Gastroesophageal sphincter (tissue), 3 donors: ENCODE measurements around the gene ARHGAP26.

Experiments
- EP300 ChIP-seq: sonication (generic); formaldehyde crosslinking; IDR thresholded peaks from one replicate; pipeline ENCODE4 v1.6.1; 2017; ENCODE audit warnings: antibody characterized with exemption, mild to moderate bottlenecking
- POLR2A ChIP-seq, 2 donors: fragments of 450-650 bp; IDR thresholded peaks; one replicate each; pipeline ENCODE4 v1.6.1; 2017; ENCODE audit warnings: antibody characterized with exemption in 2 of 2, mild to moderate bottlenecking in 2 of 2, moderate library complexity in 1 of 2
- POLR2AphosphoS5 ChIP-seq: sonication (generic); formaldehyde crosslinking; IDR thresholded peaks from one replicate; pipeline ENCODE4 v1.6.1; 2017; ENCODE audit warnings: antibody characterized with exemption
- TF ChIP-seq, protein P1 (sequence below), 4 experiments: fragments of 200-600 bp in 2 of 4; fragments of 450-650 bp in 2 of 4; sonication (generic) in 1 of 4; IDR thresholded peaks; one replicate each; pipeline ENCODE4 v1.5.1; 2017 to 2019; ENCODE audit warnings: antibody characterized with exemption in 4 of 4, mild to moderate bottlenecking in 2 of 4, moderate library complexity in 2 of 4

- TF ChIP-seq, protein P1, sequence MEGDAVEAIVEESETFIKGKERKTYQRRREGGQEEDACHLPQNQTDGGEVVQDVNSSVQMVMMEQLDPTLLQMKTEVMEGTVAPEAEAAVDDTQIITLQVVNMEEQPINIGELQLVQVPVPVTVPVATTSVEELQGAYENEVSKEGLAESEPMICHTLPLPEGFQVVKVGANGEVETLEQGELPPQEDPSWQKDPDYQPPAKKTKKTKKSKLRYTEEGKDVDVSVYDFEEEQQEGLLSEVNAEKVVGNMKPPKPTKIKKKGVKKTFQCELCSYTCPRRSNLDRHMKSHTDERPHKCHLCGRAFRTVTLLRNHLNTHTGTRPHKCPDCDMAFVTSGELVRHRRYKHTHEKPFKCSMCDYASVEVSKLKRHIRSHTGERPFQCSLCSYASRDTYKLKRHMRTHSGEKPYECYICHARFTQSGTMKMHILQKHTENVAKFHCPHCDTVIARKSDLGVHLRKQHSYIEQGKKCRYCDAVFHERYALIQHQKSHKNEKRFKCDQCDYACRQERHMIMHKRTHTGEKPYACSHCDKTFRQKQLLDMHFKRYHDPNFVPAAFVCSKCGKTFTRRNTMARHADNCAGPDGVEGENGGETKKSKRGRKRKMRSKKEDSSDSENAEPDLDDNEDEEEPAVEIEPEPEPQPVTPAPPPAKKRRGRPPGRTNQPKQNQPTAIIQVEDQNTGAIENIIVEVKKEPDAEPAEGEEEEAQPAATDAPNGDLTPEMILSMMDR (IDR thresholded peaks at IDR 0.05) = no peak
- TF ChIP-seq POLR2A (IDR thresholded peaks at IDR 0.05) = no peak
- no peak for TF ChIP-seq POLR2AphosphoS5
- TF ChIP-seq EP300 = no peak
Measured at GRCh38 chr5:143159031-143159430, 388.9 kb downstream of the ARHGAP26 start.
